Measurements from ENCODE around the gene CEP170.

- TF ChIP-seq CTCF (IDR thresholded peaks at IDR 0.05) = no peak
- no peak for TF ChIP-seq POLR2AphosphoS5 (IDR thresholded peaks at IDR 0.05)
- no peak for TF ChIP-seq EP300 (IDR thresholded peaks at IDR 0.05)
Measured at GRCh38 chr1:243287652-243288051, 32.6 kb upstream of the CEP170 start.
